Gastroesophageal sphincter (tissue), 4 donors: Measurements from ENCODE around the gene SLC35F3. TPM values are rescaled to one million over a fixed set of nuclear protein-coding genes. Genes with fewer than 3 reads are reported as not detected.

Experiments
- ATAC-seq: fragments of 150-250 bp; one replicate; pipeline ENCODE4 v1.9.1; 2016; ENCODE audit warnings: mild to moderate bottlenecking, moderate library complexity
- H3K27ac ChIP-seq, 4 donors: fragments of 200-600 bp; sonication (generic) in 3 of 4; 1 replicate in 3 of 4; 2 replicates in 1 of 4; pipeline ENCODE4 v1.5.1; 2016 to 2019
- H3K27me3 ChIP-seq: fragments of 200-600 bp; sonication (generic); one replicate; pipeline ENCODE4 v1.5.1; 2019
- H3K36me3 ChIP-seq, 2 donors: fragments of 200-600 bp; sonication (generic); one replicate each; pipeline ENCODE4 v1.5.1; 2019; ENCODE audit warnings: control low read depth in 1 of 2
- H3K4me1 ChIP-seq, 3 donors: fragments of 200-600 bp; sonication (generic); 1 replicate in 2 of 3; 2 replicates in 1 of 3; pipeline ENCODE4 v1.5.1; 2016 to 2019; ENCODE audit warnings: control low read depth in 2 of 3
- H3K4me3 ChIP-seq, 2 donors: fragments of 200-600 bp; sonication (generic); one replicate each; pipeline ENCODE4 v1.5.1; 2019; ENCODE audit warnings: mild to moderate bottlenecking in 1 of 2, moderate library complexity in 1 of 2
- H3K9me3 ChIP-seq, 3 donors: fragments of 200-600 bp; sonication (generic); one replicate each; pipeline ENCODE4 v1.5.1; 2017 to 2019; ENCODE audit warnings: control low read depth in 2 of 3
- EP300 ChIP-seq: sonication (generic); formaldehyde crosslinking; IDR thresholded peaks from one replicate; pipeline ENCODE4 v1.6.1; 2017; ENCODE audit warnings: antibody characterized with exemption, mild to moderate bottlenecking
- POLR2A ChIP-seq, 2 donors: fragments of 450-650 bp; IDR thresholded peaks; one replicate each; pipeline ENCODE4 v1.6.1; 2017; ENCODE audit warnings: antibody characterized with exemption in 2 of 2, mild to moderate bottlenecking in 2 of 2, moderate library complexity in 1 of 2
- POLR2AphosphoS5 ChIP-seq: sonication (generic); formaldehyde crosslinking; IDR thresholded peaks from one replicate; pipeline ENCODE4 v1.6.1; 2017; ENCODE audit warnings: antibody characterized with exemption
- WGBS, 2 donors: methylation state at CpG; one replicate each; pipeline ENCODE4 v1.1.5; 2018; ENCODE audit warnings: low coverage in 1 of 2; 5-methylcytosine and 5-hydroxymethylcytosine counted together
- total RNA-seq, 4 donors: library from RNA; depleted of rRNA; stranded (reverse); fragments of >200 nt; gene quantifications; one replicate each; pipeline ENCODE4 v1.1.0, GENCODE V29; 2016
- TF ChIP-seq, protein P1 (sequence below), 4 experiments: fragments of 200-600 bp in 2 of 4; fragments of 450-650 bp in 2 of 4; sonication (generic) in 1 of 4; IDR thresholded peaks; one replicate each; pipeline ENCODE4 v1.5.1; 2017 to 2019; ENCODE audit warnings: antibody characterized with exemption in 4 of 4, mild to moderate bottlenecking in 2 of 4, moderate library complexity in 2 of 4

Gene SLC35F3
- total RNA-seq, 4 donors from 2014 or later = 0.16 to 0.62 (median 0.54) TPM; not detected in 1

- peaks cover 11% of the 10 kb centered on the region for H3K27me3 ChIP-seq
- H3K9me3 ChIP-seq = no peaks in the 10 kb centered on the region
- H3K4me1 ChIP-seq = no peaks in the 10 kb centered on the region
- no peak for TF ChIP-seq EP300
- H3K4me3 ChIP-seq = no peak overlapping the region
- no peaks in the 10 kb centered on the region for H3K36me3 ChIP-seq
- ATAC-seq = no peak
- no peak overlapping the region for H3K27ac ChIP-seq
- WGBS, 2 donors = 8 to 20% methylated on average over 2 to 3 of the region's 4 CpGs
These were observed 331.0 kb downstream of the SLC35F3 start for GRCh38 chr1:234235434-234235881.

GRCh38 chr1:234237393-234237792 lies 332.9 kb downstream of the SLC35F3 start:
- whole genome bisulfite sequencing, 2 donors = 96% methylated on average over 2 of the region's 2 CpGs; no CpG with 5 or more reads in 1 of the 2 donors
- peaks cover 0 to 7% (median 0%) of the 10 kb centered on the region in 3 donors for H3K9me3 ChIP-seq
- H3K4me3 ChIP-seq = no peak overlapping the region
- no peaks in the 10 kb centered on the region for H3K4me1 ChIP-seq
- TF ChIP-seq, protein P1, sequence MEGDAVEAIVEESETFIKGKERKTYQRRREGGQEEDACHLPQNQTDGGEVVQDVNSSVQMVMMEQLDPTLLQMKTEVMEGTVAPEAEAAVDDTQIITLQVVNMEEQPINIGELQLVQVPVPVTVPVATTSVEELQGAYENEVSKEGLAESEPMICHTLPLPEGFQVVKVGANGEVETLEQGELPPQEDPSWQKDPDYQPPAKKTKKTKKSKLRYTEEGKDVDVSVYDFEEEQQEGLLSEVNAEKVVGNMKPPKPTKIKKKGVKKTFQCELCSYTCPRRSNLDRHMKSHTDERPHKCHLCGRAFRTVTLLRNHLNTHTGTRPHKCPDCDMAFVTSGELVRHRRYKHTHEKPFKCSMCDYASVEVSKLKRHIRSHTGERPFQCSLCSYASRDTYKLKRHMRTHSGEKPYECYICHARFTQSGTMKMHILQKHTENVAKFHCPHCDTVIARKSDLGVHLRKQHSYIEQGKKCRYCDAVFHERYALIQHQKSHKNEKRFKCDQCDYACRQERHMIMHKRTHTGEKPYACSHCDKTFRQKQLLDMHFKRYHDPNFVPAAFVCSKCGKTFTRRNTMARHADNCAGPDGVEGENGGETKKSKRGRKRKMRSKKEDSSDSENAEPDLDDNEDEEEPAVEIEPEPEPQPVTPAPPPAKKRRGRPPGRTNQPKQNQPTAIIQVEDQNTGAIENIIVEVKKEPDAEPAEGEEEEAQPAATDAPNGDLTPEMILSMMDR (IDR thresholded peaks at IDR 0.05) = no peak
- no peak for TF ChIP-seq POLR2AphosphoS5
- TF ChIP-seq POLR2A (IDR thresholded peaks at IDR 0.05) = no peak
- TF ChIP-seq EP300 = no peak
- H3K36me3 ChIP-seq = no peaks in the 10 kb centered on the region
- peaks cover 12% of the 10 kb centered on the region for H3K27me3 ChIP-seq
- no peak for ATAC-seq
- H3K27ac ChIP-seq = no peak overlapping the region

DNA sequence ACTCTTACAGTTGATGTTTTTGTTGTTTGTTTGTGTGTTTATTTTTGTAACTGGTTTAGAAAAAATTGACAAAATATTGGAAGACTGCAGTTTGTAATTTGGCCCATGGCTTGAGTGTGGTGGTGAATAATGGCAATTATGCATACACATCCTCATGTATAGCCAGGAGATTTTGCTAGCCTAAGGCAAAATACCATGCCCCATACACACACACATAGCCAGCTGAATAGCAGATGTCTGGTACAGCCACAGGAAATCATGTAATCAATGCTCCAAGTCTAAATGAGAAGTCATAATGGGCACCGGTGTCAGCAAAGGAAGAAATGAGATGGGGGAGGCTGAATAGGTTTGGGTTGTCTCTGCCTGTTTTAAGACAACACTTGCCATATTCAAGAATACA lies 333.6 kb downstream of the SLC35F3 start:
- Histone ChIP-seq H3K9me3 (peaks cover 0 to 7% (median 0%) of the 10 kb centered on the region in 3 donors), H3K27ac (no peak overlapping the region), H3K27me3 (peaks cover 12% of the 10 kb centered on the region), H3K4me1 (no peaks in the 10 kb centered on the region), H3K36me3 (no peaks in the 10 kb centered on the region), H3K4me3 (no peak overlapping the region)
- TF ChIP-seq POLR2AphosphoS5 (no peak), EP300 (no peak), POLR2A (IDR thresholded peaks at IDR 0.05) (no peak)
- TF ChIP-seq, protein P1 (IDR thresholded peaks at IDR 0.05) = no peak
- WGBS, 2 donors = 40 to 83% methylated on average over 1 of the region's 1 CpG
- no peak for ATAC-seq

- TF ChIP-seq, protein P1 (IDR thresholded peaks at IDR 0.05) = no peak
- no peak for TF ChIP-seq POLR2A (IDR thresholded peaks at IDR 0.05)
- TF ChIP-seq POLR2AphosphoS5 = no peak
- no peak for TF ChIP-seq EP300
- ATAC-seq = no peak
- Histone ChIP-seq H3K36me3 (no peaks in the 10 kb centered on the region), H3K27me3 (peaks cover 12% of the 10 kb centered on the region), H3K9me3 (peaks cover 0 to 7% (median 0%) of the 10 kb centered on the region in 3 donors), H3K4me3 (no peak overlapping the region), H3K4me1 (no peaks in the 10 kb centered on the region), H3K27ac (no peak overlapping the region)
- 80 to 100% methylated on average over 1 to 2 of the region's 2 CpGs for WGBS, 2 donors
These were observed 335.0 kb downstream of the SLC35F3 start for GRCh38 chr1:234239515-234239914.

DNA sequence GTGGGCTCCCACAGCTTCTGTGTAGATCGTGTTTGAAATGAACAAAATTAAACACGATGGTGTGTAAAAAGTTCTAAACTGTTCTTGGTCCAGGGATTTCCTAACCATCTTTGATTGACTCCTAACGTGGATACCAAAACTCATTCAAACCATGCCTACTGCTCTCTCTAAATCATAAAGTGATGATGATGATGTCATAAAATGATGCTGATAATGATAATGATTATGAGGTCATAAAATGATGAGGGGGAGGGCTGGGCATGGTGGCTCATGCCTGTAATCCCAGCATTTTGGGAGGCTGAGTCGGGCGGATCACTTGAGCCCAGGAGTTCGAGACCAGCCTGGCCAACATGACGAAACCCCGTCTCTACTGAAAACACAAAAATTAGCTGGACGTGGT lies 335.5 kb downstream of the SLC35F3 start:
- peaks cover 0 to 7% (median 0%) of the 10 kb centered on the region in 3 donors for H3K9me3 ChIP-seq

More for the DNA sequence above, 335.5 kb downstream of the SLC35F3 start:
- TF ChIP-seq, protein P1 (IDR thresholded peaks at IDR 0.05) = no peak
- no peak for TF ChIP-seq POLR2A (IDR thresholded peaks at IDR 0.05)
- TF ChIP-seq EP300 = no peak
- no peak for TF ChIP-seq POLR2AphosphoS5
- H3K27me3 ChIP-seq = peaks cover 12% of the 10 kb centered on the region
- H3K27ac ChIP-seq = no peak overlapping the region
- WGBS, 2 donors = 94% methylated on average over 8 of the region's 9 CpGs
- ATAC-seq = no peak
- no peaks in the 10 kb centered on the region for H3K36me3 ChIP-seq
- H3K4me1 ChIP-seq = no peaks in the 10 kb centered on the region
- no peak overlapping the region for H3K4me3 ChIP-seq
